ENCODE data around the gene INMT. TPM values are rescaled to one million over a fixed set of nuclear protein-coding genes. Genes with fewer than 3 reads are reported as not detected.
"Not testable (repeated sequence)": the region's sequence is repeated elsewhere in the genome, so short reads cannot be mapped to it uniquely, and the experiment has no call there.

INMT gene
- total RNA-seq, 2 experiments from 2014 or later, result 0.24 TPM; not detected in 1

GRCh38 chr7:30713392-30713791, 38.5 kb upstream of the INMT start:
- Mint-ChIP-seq H3K4me3 (no peak overlapping the region), H3K27me3 (ENCODE audit: low read depth) (no peaks in the 10 kb centered on the region), H3K27ac (no peak overlapping the region), H3K36me3 (ENCODE audit: low read depth) (peaks cover 16% of the 10 kb centered on the region), H3K9me3 (peaks cover 14% of the 10 kb centered on the region), H3K4me1 (ENCODE audit: low read depth) (no peaks in the 10 kb centered on the region)
- intact Hi-C loops (cut with micrococcal nuclease), result no loop called here
- no peak for DNase-seq
- CTCF ChIA-PET, result interaction anchor here (1.0 to 1.2 kb wide), 2 partner anchors 10 to 27 kb away, joined by 3 to 5 read pairs; no protein-coding TSS in a partner anchor

DNA sequence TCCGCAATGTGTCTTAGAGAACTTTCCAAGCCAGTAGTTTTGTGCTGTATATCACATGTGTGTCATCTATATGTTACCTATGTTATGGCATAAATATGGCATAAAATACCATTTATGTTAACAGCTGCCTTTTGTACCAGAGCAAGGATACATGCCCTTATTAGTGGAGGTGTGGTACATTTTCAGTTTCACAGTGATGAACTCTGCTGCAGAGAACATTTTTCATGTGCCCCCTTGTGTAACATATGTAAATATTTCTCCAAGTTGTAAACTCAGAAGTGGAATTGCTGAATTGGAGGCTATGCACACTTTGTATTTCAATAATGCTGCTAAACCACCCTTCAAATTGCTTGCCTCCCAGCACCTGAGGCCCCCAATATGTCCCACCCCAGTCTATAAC, 37.8 kb upstream of the INMT start:
- DNase-seq, result no peak
- intact Hi-C loops (cut with micrococcal nuclease), result no loop called here
- CTCF ChIA-PET, result interaction anchor here (1.2 kb wide), 1 partner anchor 26 kb away, joined by 5 read pairs; no protein-coding TSS in a partner anchor
- peaks cover 19% of the 10 kb centered on the region for H3K9me3 Mint-ChIP-seq
- no peaks in the 10 kb centered on the region for H3K4me1 Mint-ChIP-seq (ENCODE audit: low read depth)
- no peak overlapping the region for H3K27ac Mint-ChIP-seq
- H3K27me3 Mint-ChIP-seq (ENCODE audit: low read depth), result no peaks in the 10 kb centered on the region
- H3K36me3 Mint-ChIP-seq (ENCODE audit: low read depth), result peaks cover 21% of the 10 kb centered on the region
- H3K4me3 Mint-ChIP-seq, result no peak overlapping the region

DNA sequence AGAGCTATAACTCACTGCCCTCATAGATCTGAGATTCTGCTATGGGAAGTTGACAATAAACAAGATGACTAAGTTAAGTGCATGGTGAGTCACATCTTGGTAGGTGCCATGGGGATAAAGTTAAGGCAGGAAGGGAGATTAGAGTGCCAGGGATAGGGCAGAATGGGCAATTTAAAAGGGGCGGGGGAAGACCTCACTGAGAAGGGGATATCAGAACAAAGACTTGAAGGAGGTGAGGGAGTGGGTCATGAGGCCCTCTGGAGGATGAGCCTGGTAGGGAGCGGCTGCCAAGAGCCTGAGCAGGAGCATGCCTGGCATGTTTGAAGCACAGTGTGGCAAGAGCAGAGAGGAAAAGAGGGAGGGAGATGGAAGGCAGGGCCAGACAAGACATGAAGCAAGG, 34.8 kb upstream of the INMT start:
- Mint-ChIP-seq H3K9me3 (peaks cover 28% of the 10 kb centered on the region), H3K4me1 (ENCODE audit: low read depth) (no peaks in the 10 kb centered on the region), H3K4me3 (no peak overlapping the region), H3K36me3 (ENCODE audit: low read depth) (peaks cover 31% of the 10 kb centered on the region), H3K27ac (no peak overlapping the region), H3K27me3 (ENCODE audit: low read depth) (no peaks in the 10 kb centered on the region)
- intact Hi-C loops (cut with micrococcal nuclease), result no loop called here
- CTCF ChIA-PET, result interaction anchor here (1.3 to 2.5 kb wide), 2 partner anchors 15 to 23 kb away, joined by 4 to 9 read pairs; no protein-coding TSS in a partner anchor
- DNase-seq, result no peak

GRCh38 chr7:30719434-30719833, 32.5 kb upstream of the INMT start:
- H3K4me1 Mint-ChIP-seq (ENCODE audit: low read depth); H3K27ac Mint-ChIP-seq; intact Hi-C loops (cut with micrococcal nuclease); DNase-seq; H3K27me3 Mint-ChIP-seq (ENCODE audit: low read depth); H3K4me3 Mint-ChIP-seq: not testable (repeated sequence)
- CTCF ChIA-PET, result interaction anchor here (0.6 to 5.6 kb wide), 2 partner anchors 21 to 32 kb away, joined by 3 to 21 read pairs; no protein-coding TSS in a partner anchor
- peaks cover 28% of the 10 kb centered on the region for H3K9me3 Mint-ChIP-seq
- peaks cover 31% of the 10 kb centered on the region for H3K36me3 Mint-ChIP-seq (ENCODE audit: low read depth)

- Mint-ChIP-seq H3K36me3 (ENCODE audit: low read depth) (peaks cover 31% of the 10 kb centered on the region), H3K27ac (no peak overlapping the region), H3K4me1 (ENCODE audit: low read depth) (peaks cover 7% of the 10 kb centered on the region), H3K27me3 (ENCODE audit: low read depth) (no peaks in the 10 kb centered on the region), H3K4me3 (no peak overlapping the region), H3K9me3 (peaks cover 28% of the 10 kb centered on the region)
- intact Hi-C loops (cut with micrococcal nuclease), result no loop called here
- no peak for DNase-seq
- CTCF ChIA-PET, result interaction anchor here (0.9 to 5.6 kb wide), 3 partner anchors 17 to 33 kb away, joined by 3 to 21 read pairs (median 4); no protein-coding TSS in a partner anchor
These were observed 30.7 kb upstream of the INMT start for GRCh38 chr7:30721211-30721610.

DNA sequence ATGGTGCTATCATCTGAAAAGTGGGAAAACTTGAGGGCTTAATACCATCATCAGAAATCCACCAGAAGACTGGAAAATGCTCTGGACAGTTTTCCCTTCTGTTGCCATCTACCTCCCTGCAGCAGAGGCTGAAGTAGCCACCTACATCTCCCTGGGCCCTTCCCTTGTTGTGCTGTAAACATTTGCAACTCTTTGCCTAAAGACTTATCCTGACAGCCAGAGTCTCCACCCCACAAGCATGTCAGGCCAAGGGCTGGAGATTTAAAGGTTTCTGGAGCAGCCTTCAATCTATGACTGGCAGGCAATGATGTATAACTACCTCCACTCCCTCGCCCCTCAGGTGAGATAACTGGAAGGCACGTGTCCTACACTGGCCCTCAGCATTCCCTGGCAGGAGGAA, 29.7 kb upstream of the INMT start:
- intact Hi-C loops (cut with micrococcal nuclease), result no loop called here
- DNase-seq, result no peak
- no peak overlapping the region for H3K27ac Mint-ChIP-seq
- no peak overlapping the region for H3K4me3 Mint-ChIP-seq
- CTCF ChIA-PET, result interaction anchor here (1.0 to 5.6 kb wide), 3 partner anchors 12 to 18 kb away, joined by 3 to 21 read pairs (median 4); no protein-coding TSS in a partner anchor
- no peaks in the 10 kb centered on the region for H3K27me3 Mint-ChIP-seq (ENCODE audit: low read depth)
- H3K4me1 Mint-ChIP-seq (ENCODE audit: low read depth), result peaks cover 17% of the 10 kb centered on the region
- peaks cover 24% of the 10 kb centered on the region for H3K9me3 Mint-ChIP-seq
- H3K36me3 Mint-ChIP-seq (ENCODE audit: low read depth), result peaks cover 25% of the 10 kb centered on the region

GRCh38 chr7:30722671-30723070, 29.3 kb upstream of the INMT start:
- intact Hi-C loops (cut with micrococcal nuclease), result no loop called here
- CTCF ChIA-PET, result interaction anchor here (0.6 to 5.6 kb wide), 4 partner anchors 9 to 368 kb away, joined by 3 to 21 read pairs (median 3); no protein-coding TSS in a partner anchor
- H3K36me3 Mint-ChIP-seq (ENCODE audit: low read depth), result peaks cover 22% of the 10 kb centered on the region
- no peak overlapping the region for H3K4me3 Mint-ChIP-seq
- H3K9me3 Mint-ChIP-seq, result peaks cover 21% of the 10 kb centered on the region
- H3K4me1 Mint-ChIP-seq (ENCODE audit: low read depth), result peaks cover 22% of the 10 kb centered on the region
- H3K27ac Mint-ChIP-seq, result no peak overlapping the region
- no peaks in the 10 kb centered on the region for H3K27me3 Mint-ChIP-seq (ENCODE audit: low read depth)
- DNase-seq, result no peak

- Mint-ChIP-seq H3K36me3 (ENCODE audit: low read depth) (peaks cover 11% of the 10 kb centered on the region), H3K27me3 (ENCODE audit: low read depth) (no peaks in the 10 kb centered on the region)
These were observed 28.2 kb upstream of the INMT start for GRCh38 chr7:30723776-30724175.

GRCh38 chr7:30726296-30727006, 25.5 kb upstream of the INMT start:
- peak; percentile 51 for DNase-seq
- Mint-ChIP-seq H3K4me1 (ENCODE audit: low read depth) (peaks cover 48% of the 10 kb centered on the region), H3K9me3 (no peaks in the 10 kb centered on the region), H3K27me3 (ENCODE audit: low read depth) (no peaks in the 10 kb centered on the region), H3K27ac (peak overlapping the region; percentile 89), H3K36me3 (ENCODE audit: low read depth) (no peaks in the 10 kb centered on the region), H3K4me3 (peak overlapping the region; percentile 77)
- CTCF ChIA-PET, result interaction anchor here (0.7 to 6.5 kb wide), 3 partner anchors 13 to 25 kb away, joined by 3 to 56 read pairs (median 5); no protein-coding TSS in a partner anchor
- intact Hi-C loops (cut with micrococcal nuclease), result loop anchor here (1.0 to 5.0 kb wide), 4 partner anchors 12 to 442 kb away; partner anchors contain the start of genes GARS1 and ZNRF2

More at GRCh38 chr7:30723776-30724175, 28.2 kb upstream of the INMT start:
- H3K4me1 Mint-ChIP-seq (ENCODE audit: low read depth), result peaks cover 33% of the 10 kb centered on the region
- H3K4me3 Mint-ChIP-seq, result no peak overlapping the region
- H3K27ac Mint-ChIP-seq, result no peak overlapping the region
- no peak for DNase-seq
- peaks cover 10% of the 10 kb centered on the region for H3K9me3 Mint-ChIP-seq
- CTCF ChIA-PET, result interaction anchor here (5.6 kb wide), 1 partner anchor 17 kb away, joined by 21 read pairs; no protein-coding TSS in a partner anchor
- intact Hi-C loops (cut with micrococcal nuclease), result no loop called here

- peak; percentile 75 for DNase-seq
- CTCF ChIA-PET, result interaction anchor here (2.0 to 6.5 kb wide), 2 partner anchors 12 to 26 kb away, joined by 5 to 56 read pairs; no protein-coding TSS in a partner anchor
- H3K9me3 Mint-ChIP-seq, result no peaks in the 10 kb centered on the region
- peak overlapping the region; percentile 89 for H3K27ac Mint-ChIP-seq
- no peaks in the 10 kb centered on the region for H3K27me3 Mint-ChIP-seq (ENCODE audit: low read depth)
- peaks cover 54% of the 10 kb centered on the region for H3K4me1 Mint-ChIP-seq (ENCODE audit: low read depth)
- intact Hi-C loops (cut with micrococcal nuclease), result loop anchor here (1.0 to 5.0 kb wide), 4 partner anchors 11 to 443 kb away; partner anchors contain the start of genes GARS1 and ZNRF2
- peak overlapping the region; percentile 77 for H3K4me3 Mint-ChIP-seq
- no peaks in the 10 kb centered on the region for H3K36me3 Mint-ChIP-seq (ENCODE audit: low read depth)
These were observed 24.6 kb upstream of the INMT start for GRCh38 chr7:30727061-30727945.

GRCh38 chr7:30728591-30729100, 23.3 kb upstream of the INMT start:
- CTCF ChIA-PET, result interaction anchor here (0.7 to 6.5 kb wide), 2 partner anchors 11 to 17 kb away, joined by 3 to 56 read pairs; no protein-coding TSS in a partner anchor
- Mint-ChIP-seq H3K27ac (no peak overlapping the region), H3K9me3 (no peaks in the 10 kb centered on the region), H3K4me1 (ENCODE audit: low read depth) (peaks cover 58% of the 10 kb centered on the region), H3K4me3 (no peak overlapping the region), H3K36me3 (ENCODE audit: low read depth) (no peaks in the 10 kb centered on the region), H3K27me3 (ENCODE audit: low read depth) (no peaks in the 10 kb centered on the region)
- DNase-seq, result no peak
- intact Hi-C loops (cut with micrococcal nuclease), result loop anchor here (5.0 kb wide), 1 partner anchor 381 kb away; no protein-coding TSS in a partner anchor

Measured in activated naive CD4-positive, alpha-beta T cell treated with anti-CD3 and anti-CD28 coated beads for 36 hours (primary cell).